Upper lobe of left lung (tissue), 4 donors: ENCODE data around the gene HIPK1.

Experiments
- CTCF ChIP-seq, 6 experiments: fragments of 450-650 bp in 4 of 6; fragments of 200-600 bp in 2 of 6; sonication (generic) in 2 of 6; IDR thresholded peaks; one replicate each; pipeline ENCODE4 v1.5.1; 2016 to 2019; ENCODE audit warnings: antibody characterized with exemption in 6 of 6
- EP300 ChIP-seq, 4 donors: sonication (generic); formaldehyde crosslinking; IDR thresholded peaks; one replicate each; pipeline ENCODE4 v1.5.1; 2017; ENCODE audit warnings: antibody characterized with exemption in 4 of 4, control low read depth in 2 of 4

GRCh38 chr1:113984710-113985109 is 55.6 kb downstream of the HIPK1 start:
- TF ChIP-seq CTCF (IDR thresholded peaks at IDR 0.05) (no peak), EP300 (IDR thresholded peaks at IDR 0.05) (no peak)
